GF-D8 (cell line): ENCODE measurements around the gene CD36.

Experiments
- DNase-seq: peaks from one replicate; lab custom pipeline; 2025; lab: John Stamatoyannopoulos, UW

Gene CD36

GRCh38 chr7:80637911-80638765, at the start of gene CD36:
Gene CD36 (plus strand): TSS chr7:80638642. CDS start chr7:80646741, 8,099 bp downstream.
- DNase-seq, result no peak

DNA sequence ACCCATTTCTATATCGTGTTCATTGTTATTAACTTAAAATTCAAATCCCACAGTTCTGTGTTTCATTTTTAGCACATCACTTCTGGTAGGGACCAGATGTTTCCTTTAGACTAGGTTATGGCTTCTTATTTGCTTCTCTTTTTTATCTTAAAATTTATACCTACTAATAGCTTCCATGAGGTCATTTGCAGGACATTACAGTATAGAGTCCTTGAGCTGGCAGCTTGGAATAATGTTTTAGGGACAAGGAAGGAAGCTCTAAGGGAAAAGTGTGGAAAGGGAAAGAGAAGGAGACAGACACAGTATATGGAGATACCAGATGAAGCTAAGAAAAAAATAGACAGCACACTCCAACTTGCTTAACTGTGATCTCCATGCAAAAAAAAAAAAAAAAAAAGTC, 48.8 kb upstream of the CD36 start:
- no peak for DNase-seq

DNA sequence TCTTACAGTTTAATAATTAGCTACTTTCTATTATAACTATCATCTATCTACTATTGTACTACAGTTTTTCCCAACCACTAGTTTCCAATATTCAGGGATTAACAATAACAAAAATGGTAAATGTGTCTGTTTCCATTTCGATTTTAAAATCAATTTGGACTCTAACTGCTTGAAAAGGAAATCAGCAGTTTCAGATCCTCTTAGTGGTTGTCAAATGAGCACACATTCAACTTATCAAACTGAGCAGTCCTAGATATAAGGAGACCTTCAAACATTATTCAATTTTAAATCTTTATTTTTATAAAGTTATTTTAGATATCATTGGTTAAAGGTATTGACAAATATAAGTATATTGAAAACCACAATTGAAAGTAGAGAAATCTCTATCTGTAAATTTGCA, 46.8 kb upstream of the CD36 start:
- no peak for DNase-seq

DNA sequence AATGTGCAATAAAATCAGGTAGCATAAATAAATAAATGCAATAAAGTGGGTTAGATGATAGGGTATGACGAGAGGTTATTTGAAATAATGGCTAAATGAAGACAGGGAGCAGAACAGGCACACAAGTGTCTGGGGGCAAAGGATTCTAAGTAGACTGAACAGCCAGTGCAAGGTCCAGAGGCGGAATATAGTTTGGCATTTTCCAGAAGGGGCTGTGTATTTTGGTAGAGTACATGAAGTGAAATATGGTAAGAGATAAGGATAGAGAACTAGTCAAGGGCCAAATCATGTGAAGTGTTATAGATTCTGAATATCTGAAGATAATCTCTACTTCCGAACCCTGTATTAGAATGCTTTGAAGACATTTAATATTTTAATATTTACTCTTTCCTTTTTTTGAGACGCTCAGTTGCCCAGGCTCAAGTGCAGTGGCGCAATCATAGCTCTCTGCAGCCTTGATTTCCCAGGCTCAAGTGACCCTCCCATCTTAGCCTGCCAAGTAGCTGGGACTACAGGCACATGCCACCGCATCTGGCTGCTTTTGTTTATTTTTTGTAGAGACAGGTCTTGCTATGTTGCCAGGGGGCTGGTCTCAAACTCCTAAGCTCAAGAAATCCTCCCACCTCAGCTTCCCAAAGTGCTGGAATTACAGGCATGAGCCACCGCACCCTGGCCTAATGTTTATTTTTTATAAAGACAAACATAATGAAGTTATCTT, 44.4 kb upstream of the CD36 start:
- DNase-seq, result no peak

DNA sequence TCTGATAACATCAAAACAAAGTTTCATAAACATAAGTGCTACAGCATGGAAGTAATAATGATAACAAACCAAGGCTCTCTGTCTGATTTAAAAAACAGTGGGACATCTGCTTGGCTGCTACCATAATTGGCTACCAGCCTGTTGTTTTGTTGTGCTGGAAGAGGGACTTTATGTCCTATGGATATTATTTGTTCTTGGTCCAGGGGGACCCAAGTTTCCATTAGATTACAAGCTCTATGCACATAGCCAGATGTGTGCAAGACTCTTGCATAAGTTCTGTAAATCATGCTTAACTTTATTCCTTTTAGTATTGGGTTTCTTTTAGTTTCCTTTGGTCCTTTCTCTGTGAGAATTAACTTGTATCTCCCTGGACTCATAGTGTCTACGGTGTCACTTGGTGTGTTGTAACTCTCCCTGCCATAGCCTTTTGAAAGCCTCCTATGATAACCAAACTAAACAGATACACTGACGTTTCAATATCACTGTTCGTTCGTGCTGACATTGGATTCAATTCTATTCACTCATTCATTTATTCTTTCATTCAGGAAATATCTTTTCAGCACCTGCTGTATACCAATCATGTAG, 41.4 kb upstream of the CD36 start:
- DNase-seq, result no peak

DNA sequence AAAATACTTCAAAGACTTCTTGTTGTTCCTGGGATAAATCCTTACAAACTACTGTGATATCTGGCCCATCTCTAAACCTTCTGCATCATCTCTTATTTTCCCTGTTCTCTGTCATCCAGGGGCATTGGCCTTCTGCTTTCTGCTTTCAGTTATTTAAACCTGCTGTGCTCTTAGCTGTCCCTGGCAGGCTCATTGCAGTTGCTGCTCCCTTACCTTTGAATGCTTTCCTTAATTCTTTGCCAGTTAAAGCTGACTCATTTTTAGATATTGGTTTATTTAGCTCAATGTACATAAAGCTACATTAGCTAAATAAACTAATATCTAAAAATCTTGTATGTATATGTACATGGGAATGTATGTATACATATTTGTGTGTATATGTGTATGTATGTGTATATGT, 40.6 kb upstream of the CD36 start:
- no peak for DNase-seq

- no peak for DNase-seq
These were observed 38.4 kb upstream of the CD36 start for GRCh38 chr7:80600046-80600445.

DNA sequence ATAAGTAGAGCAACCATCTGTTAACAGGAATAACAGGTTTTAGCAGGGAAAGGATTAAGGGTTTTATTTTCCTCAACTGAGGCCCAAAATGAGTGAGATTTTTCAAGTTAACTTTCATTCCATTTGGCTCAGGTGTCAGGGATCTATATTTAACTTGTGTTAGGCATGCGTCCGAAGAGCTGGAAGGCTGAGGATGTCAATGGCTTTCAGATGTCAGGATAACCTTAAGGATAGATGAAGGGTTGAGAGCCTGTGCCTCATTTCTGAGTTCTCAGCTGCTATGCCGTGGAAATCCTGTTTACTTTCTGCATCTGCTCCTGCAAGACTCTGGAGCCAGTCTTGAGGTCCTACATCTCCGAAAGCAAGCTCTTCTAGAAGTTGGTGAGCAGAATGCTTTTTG, 36.4 kb upstream of the CD36 start:
- DNase-seq, result no peak

DNA sequence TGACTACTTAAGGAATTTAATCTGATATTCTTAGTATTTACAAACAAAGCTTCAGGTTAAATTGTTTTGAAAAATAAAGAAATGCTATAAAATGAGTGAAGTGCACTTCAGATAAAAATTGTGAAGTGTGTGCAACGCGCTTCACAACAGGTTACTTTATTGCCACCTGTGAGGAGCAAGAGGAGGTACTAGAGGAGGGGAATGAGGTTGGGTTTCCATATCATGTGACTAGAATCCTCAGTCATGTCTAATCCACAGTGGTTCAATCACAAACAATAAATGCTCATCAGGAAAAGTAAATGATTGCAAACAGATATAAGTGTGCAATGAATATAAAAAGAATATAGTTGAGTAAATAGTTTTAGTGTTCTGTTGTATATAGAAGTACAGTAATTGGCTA, 34.5 kb upstream of the CD36 start:
- DNase-seq, result no peak

DNA sequence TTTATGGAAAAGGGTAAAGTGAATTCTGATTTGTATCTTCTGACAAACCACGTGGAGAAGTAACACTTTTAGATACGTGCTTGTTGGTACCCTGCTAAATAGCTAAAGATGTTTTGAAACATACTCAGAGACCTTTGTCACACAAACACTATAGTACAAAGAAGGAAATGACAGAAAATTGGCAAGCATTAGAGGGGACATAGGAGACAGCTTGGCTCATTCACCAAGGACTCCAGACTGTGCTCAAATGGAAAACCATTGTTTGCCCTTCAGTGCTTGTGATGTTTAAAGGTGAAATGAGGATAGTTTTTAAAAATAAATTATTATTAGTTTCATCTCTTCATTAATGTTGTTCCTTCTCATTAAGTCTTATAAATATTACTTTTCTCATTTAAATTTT, 34.0 kb upstream of the CD36 start:
- DNase-seq, result no peak

DNA sequence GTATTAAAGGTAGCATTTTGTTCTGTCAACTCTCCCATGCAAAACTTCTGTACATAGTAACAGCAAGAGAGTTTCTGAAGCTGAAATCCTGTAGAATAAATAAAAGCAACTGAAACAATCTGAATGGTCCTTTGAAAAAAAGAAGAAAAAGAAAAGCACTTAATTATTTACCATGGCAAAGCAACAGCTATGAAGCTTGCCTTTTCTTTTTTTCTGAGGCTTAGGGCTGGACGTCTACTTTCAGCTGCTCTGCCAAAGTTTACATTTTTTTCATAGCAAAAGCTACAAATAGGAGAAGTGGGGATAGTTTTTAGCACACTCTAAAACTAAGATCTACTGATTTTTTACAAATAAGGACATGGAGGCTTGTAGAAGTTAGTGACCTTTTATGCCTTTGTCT, 31.3 kb upstream of the CD36 start:
- no peak for DNase-seq

- no peak for DNase-seq
These were observed 30.1 kb upstream of the CD36 start for GRCh38 chr7:80608336-80608735.

DNA sequence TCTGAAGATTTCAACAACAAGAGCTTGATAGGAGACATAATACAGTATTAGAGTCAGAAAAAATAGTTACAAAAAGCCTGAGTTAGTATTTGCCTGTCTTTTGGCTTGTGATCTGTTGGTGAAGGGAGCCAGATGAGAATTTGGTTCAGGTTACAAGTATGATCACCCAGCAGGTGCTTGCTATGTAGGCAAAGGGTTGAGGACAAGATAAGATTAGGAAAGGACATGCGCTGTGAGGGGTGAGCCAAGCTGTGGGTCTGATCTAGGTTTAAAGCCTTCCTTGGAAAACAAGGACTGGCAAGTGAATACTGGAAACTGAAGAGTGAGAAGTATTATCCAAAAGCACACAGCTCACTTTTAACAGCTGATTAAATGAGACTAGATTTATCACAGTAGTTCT, 28.7 kb upstream of the CD36 start:
- DNase-seq, result no peak

GRCh38 chr7:80611353-80611752, 27.1 kb upstream of the CD36 start:
- no peak for DNase-seq

DNA sequence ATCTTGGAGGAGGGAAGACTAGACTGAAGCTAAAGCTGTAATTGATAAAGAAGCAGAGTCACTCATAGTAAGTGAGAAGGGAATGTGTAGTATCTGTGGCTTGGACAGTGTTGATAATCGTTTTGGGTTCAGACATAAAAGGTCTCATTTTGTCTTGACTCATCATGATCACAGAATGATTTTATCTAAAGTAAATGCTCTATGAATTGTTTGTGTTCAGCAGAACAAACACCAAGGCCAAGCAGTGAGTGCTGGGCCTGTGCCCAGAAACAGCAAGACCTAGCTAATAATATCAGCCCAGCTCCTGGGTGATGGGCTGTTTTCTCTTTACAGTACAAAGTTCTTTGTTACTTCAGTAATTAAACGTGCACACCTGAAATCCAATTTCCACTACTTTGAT, 26.7 kb upstream of the CD36 start:
- DNase-seq, result no peak

DNA sequence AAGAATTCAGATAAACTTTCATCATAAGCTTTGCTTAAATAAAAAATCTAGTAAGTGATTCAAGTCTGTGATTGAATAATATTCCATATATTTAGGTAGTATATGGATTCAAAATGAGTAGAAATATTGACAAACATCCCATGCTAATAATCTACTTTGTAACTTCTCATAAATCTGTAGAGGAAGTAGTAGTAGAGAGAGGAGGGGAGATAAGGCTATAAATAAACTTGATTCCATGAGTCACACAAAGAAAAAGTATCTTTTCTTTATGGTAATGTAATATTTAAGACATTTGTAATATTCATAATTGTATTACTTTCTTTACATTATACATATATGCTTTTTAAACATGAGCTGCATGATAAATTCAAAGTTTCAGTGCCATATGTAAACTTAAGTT, 25.6 kb upstream of the CD36 start:
- DNase-seq, result no peak

DNA sequence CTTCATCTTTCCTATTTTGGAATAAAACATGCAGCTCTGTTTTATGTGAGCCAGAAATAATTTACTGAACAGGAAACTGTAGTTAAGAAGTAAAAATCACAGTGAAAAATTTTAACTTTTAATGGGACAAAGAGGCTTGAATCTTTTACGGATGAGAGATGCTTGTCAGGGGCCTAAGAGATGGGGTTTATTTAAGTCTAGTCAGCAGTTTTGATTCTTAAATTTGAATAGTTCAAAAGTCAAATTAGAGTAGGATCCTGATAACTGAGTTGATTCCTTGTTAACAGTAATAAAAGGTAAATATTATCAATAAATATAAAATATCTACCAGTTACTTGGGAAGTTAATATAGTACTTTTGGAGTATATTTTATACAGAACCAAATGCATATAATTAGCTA, 24.9 kb upstream of the CD36 start:
- no peak for DNase-seq

- no peak for DNase-seq
These were observed 23.6 kb upstream of the CD36 start for GRCh38 chr7:80614851-80615271.

DNA sequence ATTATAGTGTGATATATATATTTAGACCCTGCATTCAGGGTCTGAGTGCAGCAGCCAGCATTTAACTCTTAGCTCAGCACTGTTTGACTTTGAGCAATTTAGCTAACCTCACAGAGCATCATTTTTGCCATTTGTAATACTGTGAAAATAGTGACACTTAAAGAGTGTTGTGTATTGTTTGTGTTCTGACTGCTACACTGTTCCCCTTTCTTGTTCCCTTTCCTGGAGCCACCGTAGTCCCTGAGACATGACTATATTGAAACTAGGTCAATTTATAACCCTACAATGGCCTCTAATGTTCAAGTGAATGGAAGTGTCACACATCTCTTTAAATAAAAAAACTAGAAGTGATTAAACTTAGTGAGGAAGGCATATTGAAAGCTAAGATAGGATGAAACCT, 20.3 kb upstream of the CD36 start:
- DNase-seq, result no peak

DNA sequence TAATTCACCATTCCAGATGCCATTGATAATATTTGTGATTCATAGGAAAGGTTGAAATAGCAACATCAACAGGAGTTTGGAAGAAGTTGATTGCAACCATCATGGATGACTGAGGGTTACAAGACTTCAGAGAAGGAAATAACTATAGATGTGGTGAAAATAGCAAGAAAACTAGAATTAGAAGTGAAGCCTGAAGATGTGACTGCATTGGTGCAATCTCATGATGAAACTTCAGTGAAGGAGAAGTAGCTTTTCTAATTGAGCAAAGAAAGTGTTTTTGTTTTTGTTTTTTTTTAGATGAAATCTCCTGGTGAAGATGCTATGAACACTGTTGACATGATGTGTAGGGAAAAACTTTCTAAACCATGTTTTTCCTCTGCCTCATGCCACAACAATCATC, 18.7 kb upstream of the CD36 start:
- DNase-seq, result no peak

GRCh38 chr7:80622541-80622940, 15.9 kb upstream of the CD36 start:
- no peak for DNase-seq

DNA sequence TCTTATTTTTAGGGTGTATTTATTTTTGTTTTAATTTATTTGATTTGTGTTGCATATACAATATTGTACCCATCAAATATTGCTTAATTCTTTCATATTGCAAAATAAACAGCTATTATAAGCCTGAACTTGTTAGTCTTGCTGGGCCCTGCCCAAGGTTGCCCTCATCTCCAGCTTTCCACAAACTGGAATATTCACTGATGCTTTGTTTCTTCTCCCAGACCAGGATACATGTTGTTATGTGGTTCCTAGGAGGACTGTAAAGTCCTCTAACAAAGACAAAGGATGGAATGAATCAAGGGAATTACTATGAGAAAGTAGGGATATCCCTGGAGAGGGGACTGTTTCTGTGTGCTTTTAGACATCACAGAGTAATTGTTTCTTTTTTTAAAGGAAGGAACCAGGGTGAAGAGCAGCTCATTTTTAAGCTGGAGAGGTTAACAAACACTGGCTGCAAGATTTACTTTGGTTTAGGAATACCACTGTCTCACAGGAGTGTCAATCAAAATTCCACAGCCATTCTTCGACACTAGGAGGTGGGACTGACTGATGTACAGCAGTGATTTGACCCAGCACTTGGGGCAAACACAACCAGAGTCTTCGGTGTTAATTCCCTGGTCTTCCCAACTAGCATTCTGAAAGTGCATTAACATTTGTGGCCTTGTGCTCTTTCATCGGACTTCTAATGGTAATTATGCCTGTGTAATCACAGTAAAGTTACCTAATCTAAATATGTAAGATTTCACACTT, 14.8 kb upstream of the CD36 start:
- no peak for DNase-seq

DNA sequence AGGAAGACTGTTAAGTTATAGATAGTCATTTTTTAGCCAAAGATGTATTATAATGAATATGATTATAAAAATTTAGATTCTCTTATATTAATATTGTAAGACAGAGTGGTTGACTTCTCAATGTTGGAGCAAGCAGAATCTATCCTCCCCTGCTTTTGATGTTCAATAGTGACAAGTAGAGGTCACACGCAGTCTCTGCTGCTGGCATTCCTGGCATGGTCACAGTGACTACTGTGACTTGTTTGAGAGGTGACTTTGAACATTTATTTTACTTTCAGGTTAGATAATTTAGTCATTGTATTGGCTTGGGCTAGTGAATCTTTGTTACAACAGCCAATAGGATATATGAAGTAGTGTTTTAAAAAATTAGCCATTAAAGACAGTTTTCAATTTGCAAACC, 13.7 kb upstream of the CD36 start:
- DNase-seq, result no peak
